Activated T-cell treated with anti-CD3 and anti-CD28 coated beads, Interleukin-2, amount 50 U/mL, for 4 hours (primary cell): ENCODE measurements around the gene TIAM1. TPM values are rescaled to one million over a fixed set of nuclear protein-coding genes. Genes with fewer than 3 reads are reported as not detected.
A peak's percentile ranks its signal among the peaks of the same experiment; 100 is the strongest.

ENCODE experiments used
- ATAC-seq, 2 donors: fragments of 200-7000 bp; cut with Tn5 transposase; one replicate each; pipeline ENCODE4 v1.10.0; 2021
- DNase-seq: peaks from one replicate; pipeline ENCODE4 v3.0.0-alpha.2; 2020
- H3K27me3 Mint-ChIP-seq: one replicate; pipeline ENCODE4 v1.8.0; 2021; ENCODE audit warnings: low read depth, mixed read lengths
- H3K36me3 Mint-ChIP-seq: one replicate; pipeline ENCODE4 v1.8.0; 2022; ENCODE audit warnings: mixed read lengths; ENCODE audit not compliant: insufficient read depth
- H3K4me1 Mint-ChIP-seq: one replicate; pipeline ENCODE4 v1.8.0; 2021; ENCODE audit warnings: low read depth, mixed read lengths
- H3K4me3 Mint-ChIP-seq: one replicate; pipeline ENCODE4 v1.8.0; 2021; ENCODE audit warnings: mild to moderate bottlenecking, moderate library complexity, mixed read lengths
- H3K9me3 Mint-ChIP-seq: one replicate; pipeline ENCODE4 v1.8.0; 2021; ENCODE audit warnings: mixed read lengths
- total RNA-seq, 3 donors: library from RNA; stranded (reverse); gene quantifications; one replicate each; pipeline ENCODE4 v1.2.1, GENCODE V29; 2021

The TIAM1 gene
- total RNA-seq, 3 donors from 2014 or later, result 103 to 133 (median 132) TPM

- Mint-ChIP-seq H3K27me3 (no peaks in the 10 kb centered on the region), H3K4me1 (peaks cover 33% of the 10 kb centered on the region), H3K9me3 (peaks cover 4% of the 10 kb centered on the region), H3K36me3 (peaks cover 3% of the 10 kb centered on the region), H3K4me3 (no peak overlapping the region)
- no peak for DNase-seq
- no peak for ATAC-seq
Observed at GRCh38 chr21:31279214-31279613, 64.8 kb downstream of the TIAM1 start.

DNA sequence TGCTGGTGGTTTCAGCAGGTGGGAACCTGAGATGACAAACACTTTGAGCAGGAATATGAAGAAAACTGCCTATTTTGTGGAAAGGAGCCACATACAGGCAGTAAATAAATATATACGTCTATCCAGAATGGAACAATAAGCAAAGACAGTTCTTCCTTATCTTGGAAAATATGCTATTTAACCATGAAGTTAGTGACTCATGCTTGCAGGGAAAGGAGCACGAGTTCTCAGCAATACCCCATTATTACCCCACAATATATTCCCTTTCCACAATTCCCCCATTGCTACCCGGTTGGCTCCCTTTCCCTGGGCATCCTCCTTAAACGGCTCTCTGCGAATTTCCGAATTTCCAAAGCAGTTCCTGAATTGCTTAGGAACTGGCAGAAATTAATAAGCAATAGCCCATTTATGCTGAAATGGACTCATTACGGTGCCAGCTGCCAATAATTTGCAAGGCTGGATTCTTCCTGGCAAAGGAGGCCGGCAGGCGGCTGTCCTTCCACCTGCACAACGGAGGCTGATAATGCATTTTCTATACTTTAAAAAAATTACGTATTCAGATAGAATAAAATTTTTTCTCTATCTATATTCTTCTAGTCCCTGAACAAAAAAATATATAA, 65.4 kb downstream of the TIAM1 start:
- ATAC-seq (no peak), DNase-seq (no peak)
- Mint-ChIP-seq H3K27me3 (no peaks in the 10 kb centered on the region), H3K4me1 (peaks cover 29% of the 10 kb centered on the region), H3K9me3 (peaks cover 4% of the 10 kb centered on the region), H3K4me3 (no peak overlapping the region), H3K36me3 (peaks cover 4% of the 10 kb centered on the region)

- H3K36me3 Mint-ChIP-seq, result peaks cover 4% of the 10 kb centered on the region
- DNase-seq, result no peak
- H3K4me3 Mint-ChIP-seq, result no peak overlapping the region
- no peaks in the 10 kb centered on the region for H3K27me3 Mint-ChIP-seq
- no peak for ATAC-seq
- peaks cover 3% of the 10 kb centered on the region for H3K9me3 Mint-ChIP-seq
- H3K4me1 Mint-ChIP-seq, result peaks cover 22% of the 10 kb centered on the region
Observed at GRCh38 chr21:31276663-31277062, 67.4 kb downstream of the TIAM1 start.

GRCh38 chr21:31275901-31276300, 68.2 kb downstream of the TIAM1 start:
- H3K36me3 Mint-ChIP-seq, result peaks cover 7% of the 10 kb centered on the region
- no peak for ATAC-seq
- H3K4me1 Mint-ChIP-seq, result peaks cover 20% of the 10 kb centered on the region

GRCh38 chr21:31273278-31273677, 70.8 kb downstream of the TIAM1 start:
- no peaks in the 10 kb centered on the region for H3K27me3 Mint-ChIP-seq
- DNase-seq, result no peak
- ATAC-seq, result peak; percentile 58 to 82
- H3K4me3 Mint-ChIP-seq, result no peak overlapping the region
- peaks cover 18% of the 10 kb centered on the region for H3K4me1 Mint-ChIP-seq
- H3K9me3 Mint-ChIP-seq, result no peaks in the 10 kb centered on the region
- H3K36me3 Mint-ChIP-seq, result peaks cover 11% of the 10 kb centered on the region

More at GRCh38 chr21:31275901-31276300, 68.2 kb downstream of the TIAM1 start:
- H3K4me3 Mint-ChIP-seq, result no peak overlapping the region
- no peaks in the 10 kb centered on the region for H3K9me3 Mint-ChIP-seq
- DNase-seq, result no peak
- H3K27me3 Mint-ChIP-seq, result no peaks in the 10 kb centered on the region

GRCh38 chr21:31268090-31268489, 76.0 kb downstream of the TIAM1 start:
- H3K4me3 Mint-ChIP-seq, result peak overlapping the region; percentile 29
- ATAC-seq, result peak in 1 of 2 donors; percentile 50
- H3K36me3 Mint-ChIP-seq, result peaks cover 31% of the 10 kb centered on the region
- no peaks in the 10 kb centered on the region for H3K27me3 Mint-ChIP-seq
- peaks cover 26% of the 10 kb centered on the region for H3K4me1 Mint-ChIP-seq
- H3K9me3 Mint-ChIP-seq, result no peaks in the 10 kb centered on the region
- DNase-seq, result no peak

DNA sequence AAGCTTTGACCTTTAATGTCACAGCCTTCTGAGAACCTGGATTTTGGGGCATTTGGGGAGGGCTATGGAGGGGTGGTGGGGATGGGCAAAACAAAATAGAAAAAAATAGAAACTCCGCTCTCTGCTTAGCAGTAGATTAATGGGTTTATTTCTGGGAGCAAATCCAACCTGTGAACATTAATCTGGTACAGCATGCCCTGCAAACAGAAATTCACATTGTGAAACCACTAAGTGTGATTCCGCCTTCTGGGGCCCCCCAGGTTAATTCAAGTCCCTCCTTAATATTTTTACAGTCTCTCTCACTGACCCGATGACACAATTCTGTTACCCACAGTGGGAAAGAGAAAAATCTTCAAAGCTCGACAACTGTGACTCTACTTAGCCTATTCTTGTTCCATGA, 76.4 kb downstream of the TIAM1 start:
- DNase-seq (no peak), ATAC-seq (no peak)
- H3K9me3 Mint-ChIP-seq, result no peaks in the 10 kb centered on the region
- no peaks in the 10 kb centered on the region for H3K27me3 Mint-ChIP-seq
- peak overlapping the region; percentile 29 for H3K4me3 Mint-ChIP-seq
- peaks cover 31% of the 10 kb centered on the region for H3K36me3 Mint-ChIP-seq
- H3K4me1 Mint-ChIP-seq, result peaks cover 22% of the 10 kb centered on the region

DNA sequence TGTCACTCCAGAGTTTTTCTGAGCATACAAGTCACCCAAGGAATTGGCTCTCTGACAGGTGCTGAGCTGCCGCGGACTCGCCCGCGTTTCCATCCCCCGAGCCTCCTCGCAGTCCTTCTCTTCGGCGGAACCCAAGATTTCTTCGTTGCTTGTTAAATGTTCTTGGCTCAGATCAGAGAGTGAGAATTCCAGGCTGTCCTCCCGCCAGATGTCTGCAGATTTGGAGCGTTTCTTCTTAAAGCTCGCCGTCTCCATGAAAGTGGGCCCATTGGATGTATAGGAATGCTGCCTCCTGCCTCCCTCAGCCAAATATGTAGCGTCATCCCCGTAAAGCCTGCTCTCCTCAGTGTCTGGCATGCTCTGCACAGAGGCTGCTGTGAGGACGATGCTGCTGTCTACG, 77.8 kb downstream of the TIAM1 start:
- H3K36me3 Mint-ChIP-seq, result peaks cover 31% of the 10 kb centered on the region
- no peaks in the 10 kb centered on the region for H3K27me3 Mint-ChIP-seq
- no peaks in the 10 kb centered on the region for H3K9me3 Mint-ChIP-seq
- no peak overlapping the region for H3K4me3 Mint-ChIP-seq
- H3K4me1 Mint-ChIP-seq, result peaks cover 21% of the 10 kb centered on the region
- no peak for DNase-seq
- no peak for ATAC-seq

- ATAC-seq, result peak in 1 of 2 donors; percentile 40
- H3K36me3 Mint-ChIP-seq, result peaks cover 27% of the 10 kb centered on the region
- peaks cover 21% of the 10 kb centered on the region for H3K4me1 Mint-ChIP-seq
- H3K9me3 Mint-ChIP-seq, result no peaks in the 10 kb centered on the region
- H3K27me3 Mint-ChIP-seq, result no peaks in the 10 kb centered on the region
- H3K4me3 Mint-ChIP-seq, result no peak overlapping the region
- no peak for DNase-seq
Observed at GRCh38 chr21:31265366-31266013, 78.6 kb downstream of the TIAM1 start.

GRCh38 chr21:31264574-31264973, 79.5 kb downstream of the TIAM1 start:
- H3K36me3 Mint-ChIP-seq, result peaks cover 24% of the 10 kb centered on the region
- H3K4me3 Mint-ChIP-seq, result no peak overlapping the region
- ATAC-seq (no peak), DNase-seq (no peak)
- H3K9me3 Mint-ChIP-seq, result no peaks in the 10 kb centered on the region
- peaks cover 21% of the 10 kb centered on the region for H3K4me1 Mint-ChIP-seq
- no peaks in the 10 kb centered on the region for H3K27me3 Mint-ChIP-seq

- H3K27me3 Mint-ChIP-seq, result no peaks in the 10 kb centered on the region
Observed at GRCh38 chr21:31262728-31263127, 81.3 kb downstream of the TIAM1 start.

GRCh38 chr21:31261759-31262158, 82.3 kb downstream of the TIAM1 start:
- H3K27me3 Mint-ChIP-seq, result no peaks in the 10 kb centered on the region
- H3K4me1 Mint-ChIP-seq, result peaks cover 6% of the 10 kb centered on the region
- ATAC-seq (no peak), DNase-seq (no peak)
- peaks cover 18% of the 10 kb centered on the region for H3K36me3 Mint-ChIP-seq
- H3K9me3 Mint-ChIP-seq, result no peaks in the 10 kb centered on the region
- no peak overlapping the region for H3K4me3 Mint-ChIP-seq

More at GRCh38 chr21:31262728-31263127, 81.3 kb downstream of the TIAM1 start:
- Mint-ChIP-seq H3K36me3 (peaks cover 20% of the 10 kb centered on the region), H3K4me1 (peaks cover 10% of the 10 kb centered on the region), H3K4me3 (no peak overlapping the region), H3K9me3 (no peaks in the 10 kb centered on the region)
- DNase-seq (no peak), ATAC-seq (no peak)

DNA sequence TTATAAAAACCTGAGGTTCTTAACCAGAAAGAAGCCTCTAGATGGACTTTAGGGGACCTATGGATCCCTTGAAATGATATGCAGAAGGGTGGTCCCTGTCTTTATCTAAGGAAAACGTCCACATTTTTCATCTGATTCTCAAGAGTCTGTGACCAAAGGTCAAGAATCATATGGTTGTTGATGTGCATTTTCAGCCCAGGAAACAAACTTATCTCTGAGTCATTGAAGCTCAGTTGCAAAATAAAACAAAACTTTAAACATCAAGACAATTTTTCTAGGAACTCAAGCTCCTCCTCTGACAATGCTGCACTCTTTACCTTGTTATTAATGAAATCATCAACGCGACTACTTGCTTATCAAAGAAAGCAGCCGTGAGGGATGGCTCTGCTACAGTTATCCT, 83.3 kb downstream of the TIAM1 start:
- H3K36me3 Mint-ChIP-seq, result peaks cover 11% of the 10 kb centered on the region
- peaks cover 6% of the 10 kb centered on the region for H3K4me1 Mint-ChIP-seq
- ATAC-seq (no peak), DNase-seq (no peak)
- no peak overlapping the region for H3K4me3 Mint-ChIP-seq
- no peaks in the 10 kb centered on the region for H3K9me3 Mint-ChIP-seq
- no peaks in the 10 kb centered on the region for H3K27me3 Mint-ChIP-seq

DNA sequence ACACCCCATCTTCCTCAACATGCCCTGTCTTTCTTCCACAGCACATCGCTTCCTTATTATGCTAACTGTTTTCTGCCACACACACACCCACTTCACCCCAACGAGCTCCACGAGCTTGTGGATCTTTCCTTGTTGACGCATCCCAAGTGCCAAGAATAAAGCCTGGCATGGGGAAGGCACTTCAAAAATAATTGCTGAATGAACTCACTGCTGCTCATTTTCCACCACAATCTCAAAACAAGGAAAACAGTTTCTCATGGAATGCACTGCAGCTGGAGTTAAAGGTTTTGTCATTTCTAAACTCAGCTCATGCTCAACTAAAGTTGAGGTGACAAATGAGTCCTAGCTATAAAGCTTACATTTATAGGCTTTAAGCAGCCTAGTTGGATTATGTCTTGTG, 86.0 kb downstream of the TIAM1 start:
- ATAC-seq, result no peak
- Mint-ChIP-seq H3K36me3 (peaks cover 1% of the 10 kb centered on the region), H3K9me3 (no peaks in the 10 kb centered on the region), H3K27me3 (no peaks in the 10 kb centered on the region), H3K4me1 (no peaks in the 10 kb centered on the region), H3K4me3 (no peak overlapping the region)
- DNase-seq, result no peak

DNA sequence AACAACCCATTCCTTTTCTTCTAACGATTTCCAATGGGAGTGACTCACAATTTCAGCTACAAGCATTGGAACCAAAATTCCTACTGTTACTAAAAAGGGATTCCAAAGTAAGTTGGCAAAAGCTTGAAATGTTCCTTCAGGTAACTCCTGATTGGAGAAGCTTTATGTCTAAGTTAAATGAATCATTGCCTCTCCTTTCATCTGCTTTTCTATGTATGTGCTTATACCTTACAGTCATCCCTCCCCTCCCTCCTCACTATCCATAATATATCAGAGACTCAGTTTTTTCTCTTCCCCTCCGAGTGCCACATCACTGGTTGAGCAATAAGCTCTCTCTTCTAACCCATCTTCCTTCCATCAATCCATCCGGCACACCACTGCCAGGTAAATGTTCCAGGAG, 86.8 kb downstream of the TIAM1 start:
- DNase-seq (no peak), ATAC-seq (no peak)
- Mint-ChIP-seq H3K4me3 (no peak overlapping the region), H3K36me3 (peaks cover 1% of the 10 kb centered on the region), H3K4me1 (no peaks in the 10 kb centered on the region), H3K27me3 (no peaks in the 10 kb centered on the region), H3K9me3 (no peaks in the 10 kb centered on the region)
